Stimulated activated CD8-positive, alpha-beta memory T cell treated with anti-CD3 and anti-CD28 coated beads, Interleukin-4, amount 100 ng/mL, for 24 hours (primary cell): Measurements from ENCODE around the gene CD300E.

ENCODE experiments used
- DNase-seq: peaks from one replicate; pipeline ENCODE4 v3.0.0-alpha.2; 2020; ENCODE audit warnings: low read depth

The CD300E gene

GRCh38 chr17:74566132-74566753, 57.3 kb downstream of the CD300E start:
- DNase-seq: no peak

DNA sequence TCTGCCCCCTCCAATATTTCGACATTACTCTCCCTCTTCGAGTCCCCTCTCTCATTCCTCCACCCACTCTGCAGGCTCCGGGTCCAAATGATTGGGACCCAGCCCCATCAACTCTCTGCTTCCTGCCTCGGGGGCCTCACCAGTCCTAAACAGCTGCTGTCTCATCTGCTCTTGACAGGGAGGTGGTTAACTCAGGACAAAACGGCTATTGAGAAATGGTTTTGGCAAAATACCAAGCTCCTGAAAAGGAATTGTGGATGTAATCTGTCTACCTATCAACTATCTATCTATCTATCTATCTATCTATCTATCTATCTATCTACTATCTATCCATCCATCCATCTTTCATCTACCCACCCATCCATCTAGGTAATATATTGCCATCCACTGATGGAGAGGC, 58.4 kb downstream of the CD300E start:
- no peak for DNase-seq

- no peak for DNase-seq
Observed at GRCh38 chr17:74563358-74563757, 60.2 kb downstream of the CD300E start.

GRCh38 chr17:74561586-74561985, 62.0 kb downstream of the CD300E start:
- no peak for DNase-seq
